Measurements from ENCODE around the gene IL13RA1.
"Not testable (repeated sequence)": the region's sequence is repeated elsewhere in the genome, so short reads cannot be mapped to it uniquely, and the experiment has no call there.

IL13RA1 gene

DNA sequence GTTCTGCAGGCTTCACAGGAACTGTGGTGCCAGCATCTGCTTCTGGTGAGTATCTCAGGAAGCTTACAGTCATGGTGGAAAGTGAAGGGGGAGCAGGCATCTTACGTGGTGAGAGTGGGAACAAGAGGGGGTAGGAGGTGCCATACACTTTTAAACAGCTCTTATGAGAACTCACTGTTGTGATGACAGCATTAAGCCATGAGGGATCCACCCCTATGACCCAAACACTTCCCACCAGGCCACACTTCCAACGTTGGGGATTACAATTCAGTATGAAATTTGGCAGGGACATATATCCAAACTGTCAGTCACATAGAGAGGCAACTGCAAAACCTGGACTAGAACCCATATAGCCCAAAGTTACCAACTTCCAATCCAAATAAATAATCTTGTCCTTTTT is 53.1 kb downstream of the IL13RA1 start:
- no peak for DNase-seq (ENCODE audit: low spot score)

DNA sequence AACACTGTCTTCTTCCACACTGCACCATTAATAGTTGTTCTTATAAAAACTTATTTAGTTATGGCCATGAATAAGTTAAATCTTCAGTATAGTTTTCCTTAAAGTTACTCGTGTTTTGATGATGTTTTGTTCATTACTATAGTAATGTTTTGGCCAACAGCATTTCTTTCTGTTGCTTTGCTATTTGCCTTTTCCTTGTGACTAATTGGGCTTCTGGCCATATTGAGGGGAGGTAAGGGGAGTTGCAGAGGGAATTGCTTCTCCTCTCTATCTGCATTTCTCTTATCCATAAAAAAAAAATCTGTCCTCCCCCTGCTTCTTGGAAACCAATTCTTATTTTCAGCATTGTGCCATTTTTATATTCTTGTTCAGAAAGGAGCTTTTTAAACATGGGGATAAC is 53.5 kb downstream of the IL13RA1 start:
- DNase-seq (ENCODE audit: low spot score) = no peak

DNA sequence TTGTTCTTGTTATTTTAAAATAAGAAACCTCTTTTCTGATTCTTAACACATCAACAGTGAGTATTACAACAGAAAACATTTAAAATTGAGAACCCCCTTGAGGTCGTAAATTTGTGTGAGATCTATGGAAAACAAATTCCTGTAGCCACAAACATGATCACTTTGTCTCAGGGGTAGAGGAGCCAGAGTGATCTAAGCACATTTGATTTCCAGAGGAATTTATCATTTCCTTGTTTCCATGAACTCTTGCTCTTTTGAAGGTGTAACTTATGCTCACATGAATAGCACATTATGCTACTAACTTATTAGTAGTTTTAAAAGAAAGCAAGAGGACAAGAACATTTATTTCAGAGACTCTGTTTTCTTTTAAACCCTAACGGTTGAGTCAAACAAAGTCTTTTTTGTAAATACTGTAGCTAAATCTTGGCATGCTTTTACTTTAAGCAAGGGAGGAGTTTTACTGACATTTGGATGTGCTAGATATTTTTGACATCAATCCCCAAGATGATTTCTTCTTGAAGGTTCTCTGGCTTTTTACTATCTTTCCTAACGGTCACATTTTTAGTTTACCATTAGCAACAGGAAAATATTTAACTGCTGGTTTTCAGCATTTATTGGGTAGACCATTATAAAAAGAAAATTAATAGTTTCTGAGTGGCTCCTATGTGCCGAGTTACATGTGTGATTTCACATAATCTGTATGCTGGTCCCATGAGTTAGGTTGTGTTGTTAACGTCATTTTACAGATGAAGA is 68.3 kb downstream of the IL13RA1 start:
- no peak for DNase-seq (ENCODE audit: low spot score)

DNA sequence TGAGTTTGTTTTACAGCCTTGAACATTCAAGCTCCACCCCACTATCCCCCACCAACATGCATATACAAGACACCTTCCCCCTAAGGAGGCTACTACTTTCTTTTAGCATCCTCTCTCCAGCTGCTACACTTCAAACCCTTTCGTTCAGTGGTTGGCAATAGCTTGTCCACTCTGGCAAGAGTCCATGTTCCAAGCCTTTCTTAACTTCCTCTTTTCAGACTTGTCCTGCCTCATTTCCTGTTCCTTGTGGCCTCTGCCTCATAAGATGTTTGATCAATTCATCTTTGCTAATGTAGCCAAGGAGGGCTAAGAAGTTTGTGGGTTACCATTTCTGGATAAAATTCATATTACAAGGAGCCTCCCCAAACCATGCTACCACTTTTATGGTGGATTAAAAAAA is 75.5 kb downstream of the IL13RA1 start:
- DNase-seq (ENCODE audit: low spot score) = peak; percentile 42

DNA sequence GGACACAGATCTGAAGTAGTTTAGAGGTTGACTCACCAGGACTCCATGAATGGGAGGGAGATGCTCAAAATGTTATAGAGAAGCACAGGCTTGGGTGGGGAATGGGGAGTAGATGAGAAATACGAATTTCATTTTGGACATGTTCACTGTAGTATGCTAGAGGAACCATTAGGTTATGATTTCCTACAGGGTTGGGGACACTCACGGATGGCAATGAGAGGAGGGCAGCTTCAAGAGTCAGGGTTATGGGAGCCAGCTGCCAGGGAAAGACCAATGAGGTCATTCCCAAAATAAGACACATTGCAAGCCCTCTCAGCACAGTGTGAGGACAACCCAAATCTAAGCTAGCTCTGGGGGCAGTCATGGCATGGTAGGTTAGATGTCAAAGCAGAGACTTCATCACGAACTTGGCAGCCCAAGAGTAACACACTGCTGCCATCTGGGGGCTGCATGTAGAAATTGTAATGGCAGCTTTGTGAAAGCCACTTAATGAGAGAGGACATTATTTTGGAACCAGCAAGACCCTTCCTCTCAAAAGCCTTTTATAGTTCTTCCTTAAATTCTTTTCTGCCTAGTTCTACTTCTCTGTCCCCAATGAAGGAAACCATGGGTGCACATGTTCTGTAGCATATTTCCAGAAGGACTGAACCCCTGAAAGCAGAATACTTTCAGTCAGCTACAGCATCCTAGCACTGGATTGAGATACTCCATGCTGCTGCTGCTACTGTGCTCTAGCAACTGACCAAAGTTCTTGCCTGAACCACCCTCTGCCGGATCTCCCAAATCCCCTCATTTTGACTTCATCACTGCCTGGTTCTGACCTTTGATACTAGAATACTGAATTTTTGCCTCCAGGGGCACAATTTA is 80.0 kb downstream of the IL13RA1 start:
- DNase-seq (ENCODE audit: low spot score) = peak; percentile 67

DNA sequence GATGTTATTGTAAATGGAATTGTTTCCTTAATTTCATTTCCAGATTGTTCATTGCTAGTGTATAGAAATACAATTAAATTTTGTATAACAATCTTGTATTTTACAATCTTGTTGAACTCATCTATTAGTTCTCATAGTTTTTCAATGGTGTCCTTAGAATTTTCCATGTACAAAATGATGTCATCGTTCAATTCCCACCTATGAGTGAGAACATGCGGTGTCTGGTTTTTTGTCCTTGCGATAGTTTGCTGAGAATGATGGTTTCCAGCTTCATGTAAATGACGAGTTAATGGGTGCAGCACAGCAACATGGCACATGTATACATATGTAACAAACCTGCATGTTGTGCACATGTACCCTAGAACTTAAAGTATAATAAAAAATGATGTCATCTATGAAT is 89.9 kb downstream of the IL13RA1 start:
- DNase-seq (ENCODE audit: low spot score) = not testable (repeated sequence)

DNA sequence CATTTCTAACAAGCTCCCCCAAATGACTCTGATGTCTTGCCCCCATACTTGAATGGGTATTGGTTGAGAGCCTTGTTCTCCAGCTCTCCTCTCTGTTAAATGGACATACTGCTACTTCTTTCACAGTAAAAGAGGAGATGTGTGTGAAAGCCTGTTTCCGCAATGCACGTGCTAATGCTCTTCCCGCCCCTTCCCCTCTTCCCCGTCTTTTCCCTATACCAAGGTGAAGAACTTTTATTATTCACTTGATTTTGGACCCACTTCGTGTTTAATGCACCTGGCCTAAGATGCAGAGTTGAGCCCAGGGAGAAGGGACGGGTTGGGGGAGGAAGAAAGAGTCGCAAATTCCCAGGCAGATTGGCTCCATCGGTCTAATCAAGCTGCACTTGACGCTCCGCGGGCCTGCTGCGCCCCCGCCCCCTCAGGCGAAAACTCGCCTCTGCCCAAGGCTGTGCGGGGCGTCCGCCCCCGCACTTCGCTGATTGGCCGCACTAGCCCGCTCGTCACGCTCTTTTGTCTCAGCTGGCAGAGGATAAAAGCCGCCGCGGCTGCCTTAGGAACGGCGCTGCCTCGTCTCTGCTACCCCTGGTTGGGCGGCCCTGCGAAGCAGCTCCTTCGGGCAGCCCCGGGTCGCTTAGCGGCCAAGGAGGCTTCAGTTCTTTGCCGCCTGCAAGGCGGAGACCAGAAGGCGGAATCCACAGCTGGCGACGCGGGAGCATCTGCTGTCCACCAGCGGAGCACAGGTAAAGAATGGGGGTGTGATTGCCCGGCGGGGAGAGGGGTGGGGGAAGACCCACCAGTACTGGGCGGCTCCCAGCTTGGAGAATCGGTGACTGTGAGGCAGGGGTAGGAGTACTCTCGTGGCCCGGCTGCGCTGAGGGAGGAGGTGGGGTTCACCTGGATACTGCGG is 96.1 kb downstream of the IL13RA1 start, which contains the start of gene ZCCHC12:
Gene ZCCHC12, plus strand, starts transcription at position 562 of the 910 bp plus-strand sequence. CDS start 1,421 bp downstream, outside the sequence.
- peak; percentile 72 for DNase-seq (ENCODE audit: low spot score)

DNA sequence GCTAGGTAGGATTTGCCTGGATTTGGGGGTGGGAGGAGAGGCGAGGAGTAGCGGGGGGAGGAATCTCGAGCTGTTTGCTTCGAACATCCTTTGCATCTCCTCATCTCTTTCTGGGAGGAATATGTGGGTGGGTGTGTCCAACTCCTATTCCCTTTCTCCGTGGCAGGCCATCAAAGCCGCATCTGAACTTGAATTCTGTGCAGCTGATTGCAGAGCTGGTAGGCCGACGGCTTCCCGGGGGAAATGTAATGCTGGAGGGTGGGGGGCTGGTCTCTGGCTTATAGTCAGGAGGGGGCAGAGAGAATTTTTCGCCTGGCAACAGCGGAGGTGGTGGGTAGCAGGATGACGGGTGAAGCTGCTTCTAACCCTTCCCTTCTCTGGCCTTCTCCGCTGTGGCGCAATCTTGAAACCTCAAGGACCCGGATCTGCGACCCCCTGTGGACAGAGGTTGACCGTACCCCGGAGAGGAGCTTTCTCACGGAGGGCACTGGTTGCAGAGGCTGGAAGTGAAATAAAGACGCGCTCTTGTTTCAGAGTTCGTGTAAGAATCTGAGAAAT is 96.8 kb downstream of the IL13RA1 start:
- DNase-seq (ENCODE audit: low spot score) = no peak

DNA sequence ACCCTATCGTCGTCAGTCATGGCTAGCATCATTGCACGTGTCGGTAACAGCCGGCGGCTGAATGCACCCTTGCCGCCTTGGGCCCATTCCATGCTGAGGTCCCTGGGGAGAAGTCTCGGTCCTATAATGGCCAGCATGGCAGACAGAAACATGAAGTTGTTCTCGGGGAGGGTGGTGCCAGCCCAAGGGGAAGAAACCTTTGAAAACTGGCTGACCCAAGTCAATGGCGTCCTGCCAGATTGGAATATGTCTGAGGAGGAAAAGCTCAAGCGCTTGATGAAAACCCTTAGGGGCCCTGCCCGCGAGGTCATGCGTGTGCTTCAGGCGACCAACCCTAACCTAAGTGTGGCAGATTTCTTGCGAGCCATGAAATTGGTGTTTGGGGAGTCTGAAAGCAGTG is 97.8 kb downstream of the IL13RA1 start:
- no peak for DNase-seq (ENCODE audit: low spot score)

DNA sequence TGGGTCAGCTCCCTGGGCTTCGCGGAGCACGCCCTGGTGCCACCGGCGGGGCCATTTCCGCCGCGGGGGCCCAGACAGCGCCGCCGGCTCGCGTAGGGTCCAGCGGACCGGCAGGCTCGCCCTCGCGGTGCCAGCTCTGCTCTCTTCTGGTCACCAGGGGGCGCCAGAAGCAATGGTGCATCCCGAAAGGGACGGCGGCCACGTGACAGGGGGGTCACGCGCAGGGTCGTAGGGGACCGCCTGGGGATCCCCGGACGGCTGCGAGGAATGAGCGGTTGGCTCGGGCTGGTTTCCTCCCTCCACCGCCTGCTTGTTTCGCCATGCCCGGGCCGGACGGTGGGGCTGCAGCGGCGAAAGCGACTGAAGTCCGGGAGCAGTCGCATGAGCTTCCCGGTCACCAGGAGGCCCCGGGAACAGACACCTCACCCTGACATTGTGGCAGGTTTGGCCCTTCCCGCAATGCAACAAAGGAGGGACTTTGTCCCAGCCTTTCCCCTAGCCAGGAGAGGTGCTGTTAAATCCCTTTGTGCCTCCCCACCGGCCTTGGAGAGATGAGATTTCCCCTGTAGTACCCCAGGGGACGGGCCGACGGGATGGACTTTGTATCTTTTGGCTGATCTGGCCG is 112.0 kb downstream of the IL13RA1 start:
- peak; percentile 81 for DNase-seq (ENCODE audit: low spot score)

Data from Ammon's horn (tissue), 1 donor.